Trophoblast cell (in vitro differentiated cells and primary cell): ENCODE results near the gene LRP1B.

ENCODE experiments used
- DNase-seq, 2 donors: peaks; one replicate each; pipeline ENCODE4 v3.0.0-alpha.2; 2016
- H2AFZ ChIP-seq: 2 replicates; pipeline ENCODE4 v1.6.1; 2013; ENCODE audit warnings: low read length, moderate library complexity, mild to moderate bottlenecking; ENCODE audit not compliant: insufficient read depth, poor library complexity
- H2AK5ac ChIP-seq: 2 replicates; pipeline ENCODE4 v1.6.1; 2013; ENCODE audit warnings: mild to moderate bottlenecking, low read length
- H2BK120ac ChIP-seq: 2 replicates; pipeline ENCODE4 v1.6.1; 2013; ENCODE audit warnings: low read length, mild to moderate bottlenecking, moderate library complexity; ENCODE audit not compliant: insufficient read depth, poor library complexity
- H2BK12ac ChIP-seq: 2 replicates; pipeline ENCODE4 v1.6.1; 2013; ENCODE audit warnings: mild to moderate bottlenecking, low read length, moderate library complexity
- H2BK5ac ChIP-seq: 2 replicates; pipeline ENCODE4 v1.6.1; 2013; ENCODE audit warnings: low read length, low read depth, moderate library complexity, mild to moderate bottlenecking; ENCODE audit not compliant: poor library complexity
- H3K14ac ChIP-seq: 2 replicates; pipeline ENCODE4 v1.6.1; 2013; ENCODE audit warnings: mild to moderate bottlenecking, low read length
- H3K18ac ChIP-seq: 2 replicates; pipeline ENCODE4 v1.6.1; 2013; ENCODE audit warnings: mild to moderate bottlenecking, low read length
- H3K23ac ChIP-seq: 2 replicates; pipeline ENCODE4 v1.6.1; 2013; ENCODE audit warnings: low read length
- H3K27ac ChIP-seq: 2 replicates; pipeline ENCODE4 v1.5.1; 2013; ENCODE audit warnings: low read depth, mild to moderate bottlenecking, inconsistent platforms, low read length, moderate library complexity
- H3K27me3 ChIP-seq: 2 replicates; pipeline ENCODE4 v1.6.1; 2013; ENCODE audit warnings: inconsistent platforms, mild to moderate bottlenecking, low read length, moderate library complexity; ENCODE audit not compliant: insufficient read depth
- H3K36me3 ChIP-seq, 2 experiments: 1 replicate in 1 of 2; 2 replicates in 1 of 2; pipeline ENCODE4 v1.6.1; 2013; ENCODE audit warnings: low read length in 2 of 2, mild to moderate bottlenecking in 2 of 2, moderate library complexity in 1 of 2; ENCODE audit not compliant: insufficient read depth in 2 of 2, control insufficient read depth in 1 of 2
- H3K4ac ChIP-seq: 2 replicates; pipeline ENCODE4 v1.6.1; 2013; ENCODE audit warnings: low read depth, mild to moderate bottlenecking, low read length, moderate library complexity
- H3K4me1 ChIP-seq, 2 experiments: 1 replicate in 1 of 2; 2 replicates in 1 of 2; pipeline ENCODE4 v1.6.1; 2013; ENCODE audit warnings: low read length in 2 of 2, mild to moderate bottlenecking in 2 of 2, moderate library complexity in 1 of 2; ENCODE audit not compliant: insufficient read depth in 2 of 2, control insufficient read depth in 1 of 2
- H3K4me2 ChIP-seq: 2 replicates; pipeline ENCODE4 v1.6.1; 2013; ENCODE audit warnings: inconsistent platforms, mild to moderate bottlenecking, low read length, moderate library complexity
- H3K4me3 ChIP-seq: 2 replicates; pipeline ENCODE4 v1.5.1; 2013; ENCODE audit warnings: mild to moderate bottlenecking, low read depth, low read length, inconsistent platforms
- H3K79me1 ChIP-seq: one replicate; pipeline ENCODE4 v1.6.1; 2013; ENCODE audit warnings: low read length
- H3K79me2 ChIP-seq: 2 replicates; pipeline ENCODE4 v1.6.1; 2013; ENCODE audit warnings: low read length, mild to moderate bottlenecking; ENCODE audit not compliant: control insufficient read depth, insufficient read depth, poor library complexity
- H3K9ac ChIP-seq: 2 replicates; pipeline ENCODE4 v1.6.1; 2013; ENCODE audit warnings: mild to moderate bottlenecking, low read length
- H3K9me3 ChIP-seq: 2 replicates; pipeline ENCODE4 v1.6.1; 2013; ENCODE audit warnings: low read depth, mild to moderate bottlenecking, control low read depth, inconsistent platforms, low read length; ENCODE audit not compliant: insufficient read depth
- H4K12ac ChIP-seq: 2 replicates; pipeline ENCODE4 v1.6.1; 2013; ENCODE audit warnings: low read depth, mild to moderate bottlenecking, low read length, moderate library complexity
- H4K8ac ChIP-seq: 2 replicates; pipeline ENCODE4 v1.6.1; 2013; ENCODE audit warnings: low read depth, mild to moderate bottlenecking, low read length, moderate library complexity
- H4K91ac ChIP-seq: one replicate; pipeline ENCODE4 v1.6.1; 2013; ENCODE audit warnings: low read depth, mild to moderate bottlenecking, low read length, moderate library complexity
- WGBS: extraction: QIAGEN DNeasy Blood & Tissue Kit; methylation state at CpG from one replicate; pipeline ENCODE4 v1.1.7; 2013; ENCODE audit warnings: missing lambda C conversion rate; ENCODE audit not compliant: insufficient read length, insufficient coverage; ENCODE audit errors: extremely low coverage; 5-methylcytosine and 5-hydroxymethylcytosine counted together

Gene LRP1B

DNA sequence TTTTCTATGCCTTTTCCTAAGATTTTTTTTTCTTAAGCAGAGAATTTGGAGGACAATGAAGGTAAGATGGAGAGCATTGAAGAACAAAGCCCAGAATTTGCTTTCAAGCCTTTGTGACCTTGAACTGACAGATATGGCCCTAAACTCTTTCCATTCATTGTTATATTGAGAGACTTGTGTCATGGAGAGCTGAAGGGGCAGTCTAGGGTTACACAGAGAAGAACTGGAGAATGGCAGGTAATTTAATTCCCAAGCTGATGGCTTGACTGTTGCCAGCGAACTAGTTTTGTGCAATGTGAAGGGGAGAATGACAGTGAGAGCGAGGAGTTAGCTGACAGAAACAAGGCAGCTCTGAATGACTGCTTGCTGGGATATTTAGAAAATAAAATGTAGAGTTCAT, 1344.2 kb downstream of the LRP1B start:
- H3K18ac ChIP-seq: no peak overlapping the region
- no peak overlapping the region for H3K9ac ChIP-seq
- no peak overlapping the region for H2AFZ ChIP-seq
- no peak overlapping the region for H4K8ac ChIP-seq
- H3K36me3 ChIP-seq: no peaks in the 10 kb centered on the region
- H2AK5ac ChIP-seq: no peak overlapping the region
- no peak overlapping the region for H3K23ac ChIP-seq
- no peaks in the 10 kb centered on the region for H3K27me3 ChIP-seq
- no peak overlapping the region for H3K27ac ChIP-seq
- no CpG with 5 or more reads among the region's 2 CpGs for WGBS
- no peaks in the 10 kb centered on the region for H3K9me3 ChIP-seq
- H2BK5ac ChIP-seq: no peak overlapping the region
- no peak overlapping the region for H3K4me2 ChIP-seq
- no peak overlapping the region for H4K91ac ChIP-seq
- no peak overlapping the region for H3K4ac ChIP-seq
- H4K12ac ChIP-seq: no peak overlapping the region
- H3K79me1 ChIP-seq: no peaks in the 10 kb centered on the region
- DNase-seq: no peak
- no peak overlapping the region for H2BK120ac ChIP-seq
- H3K14ac ChIP-seq: no peak overlapping the region
- no peak overlapping the region for H3K4me3 ChIP-seq
- no peak overlapping the region for H2BK12ac ChIP-seq
- no peaks in the 10 kb centered on the region for H3K4me1 ChIP-seq
- no peaks in the 10 kb centered on the region for H3K79me2 ChIP-seq

DNA sequence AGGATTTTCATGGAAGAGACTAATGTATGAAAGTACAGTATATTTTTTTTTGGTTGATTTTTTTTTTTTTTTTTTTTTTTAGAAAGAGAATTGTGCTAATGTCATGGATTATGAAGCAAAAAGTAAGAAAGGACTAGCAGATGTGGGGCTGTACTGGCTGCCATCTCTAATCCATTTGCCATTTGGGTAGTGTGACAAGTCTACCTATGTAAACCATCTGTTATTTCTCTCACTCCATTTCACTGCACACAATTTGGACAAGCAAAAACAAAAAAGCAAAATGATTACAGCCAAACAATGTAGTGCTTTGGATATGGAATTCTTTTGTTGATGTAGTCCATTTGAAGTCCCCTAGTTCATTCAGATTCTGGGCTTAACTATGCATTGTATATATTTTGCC, 1355.4 kb downstream of the LRP1B start:
- Histone ChIP-seq H2BK12ac (no peak overlapping the region), H3K14ac (no peak overlapping the region), H4K12ac (no peak overlapping the region), H3K4me2 (no peak overlapping the region), H4K8ac (no peak overlapping the region), H3K9ac (no peak overlapping the region), H3K4ac (no peak overlapping the region), H2BK120ac (no peak overlapping the region), H3K36me3 (no peaks in the 10 kb centered on the region), H3K4me1 (no peaks in the 10 kb centered on the region), H2AK5ac (no peak overlapping the region), H3K4me3 (no peak overlapping the region), H2BK5ac (no peak overlapping the region), H3K18ac (no peak overlapping the region), H3K79me2 (no peaks in the 10 kb centered on the region), H2AFZ (no peak overlapping the region), H3K23ac (no peak overlapping the region), H3K27me3 (no peaks in the 10 kb centered on the region), H4K91ac (no peak overlapping the region), H3K9me3 (no peaks in the 10 kb centered on the region), H3K27ac (no peak overlapping the region), H3K79me1 (no peaks in the 10 kb centered on the region)
- no peak for DNase-seq

DNA sequence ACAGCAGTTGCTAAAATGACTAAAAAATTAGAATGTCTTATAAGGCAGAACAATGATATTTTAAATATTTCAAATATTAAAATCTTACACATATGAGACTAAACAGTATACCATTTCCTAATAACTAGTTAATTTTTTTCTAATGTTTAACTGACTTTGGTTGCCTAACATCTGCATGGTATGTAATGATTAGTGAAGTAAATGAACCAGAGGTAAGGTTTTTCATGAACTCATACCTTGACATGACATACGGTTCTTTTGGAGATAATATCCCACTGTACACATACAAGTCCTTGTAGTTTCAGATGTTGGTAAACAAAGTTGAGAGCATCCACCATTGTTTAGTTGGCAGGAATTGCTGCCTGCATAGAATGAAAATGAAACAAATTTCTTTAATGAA, 1360.2 kb downstream of the LRP1B start:
- H3K9ac ChIP-seq: no peak overlapping the region
- no peak overlapping the region for H3K23ac ChIP-seq
- H3K79me1 ChIP-seq: no peaks in the 10 kb centered on the region
- H4K8ac ChIP-seq: no peak overlapping the region
- no peak overlapping the region for H2BK5ac ChIP-seq
- no peak overlapping the region for H3K18ac ChIP-seq
- H3K79me2 ChIP-seq: no peaks in the 10 kb centered on the region
- H3K14ac ChIP-seq: no peak overlapping the region
- no peak overlapping the region for H3K4me3 ChIP-seq
- no peak overlapping the region for H2BK12ac ChIP-seq
- WGBS: no CpG with 5 or more reads among the region's 1 CpG
- H3K36me3 ChIP-seq: no peaks in the 10 kb centered on the region
- no peaks in the 10 kb centered on the region for H3K4me1 ChIP-seq
- no peak overlapping the region for H3K4me2 ChIP-seq
- H4K12ac ChIP-seq: no peak overlapping the region
- H2AFZ ChIP-seq: no peak overlapping the region
- no peaks in the 10 kb centered on the region for H3K27me3 ChIP-seq
- H3K27ac ChIP-seq: no peak overlapping the region
- H4K91ac ChIP-seq: no peak overlapping the region
- no peak overlapping the region for H2AK5ac ChIP-seq
- no peak overlapping the region for H2BK120ac ChIP-seq
- H3K9me3 ChIP-seq: no peaks in the 10 kb centered on the region
- H3K4ac ChIP-seq: no peak overlapping the region
- DNase-seq: no peak

DNA sequence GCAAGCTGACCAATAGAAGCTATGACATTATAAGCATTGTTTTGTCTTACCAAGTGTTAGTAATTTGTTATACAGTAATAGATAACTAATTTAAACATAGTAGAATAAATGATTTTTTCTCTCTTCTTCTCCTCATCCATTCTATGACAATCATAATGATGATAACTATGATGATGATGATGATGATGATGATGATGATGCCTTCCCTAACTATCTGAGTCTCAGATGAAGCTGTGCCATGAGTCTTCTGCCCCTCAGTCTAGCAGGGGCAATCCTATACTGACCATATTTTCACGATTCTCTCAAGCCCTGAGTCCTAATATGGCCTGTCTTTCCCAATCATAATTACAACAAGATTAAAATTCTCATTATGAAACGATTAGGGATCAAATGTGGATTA, 1369.0 kb downstream of the LRP1B start:
- WGBS: no CpG with 5 or more reads among the region's 2 CpGs
- H2BK12ac ChIP-seq: no peak overlapping the region

More for the DNA sequence above, 1369.0 kb downstream of the LRP1B start:
- no peak overlapping the region for H2BK5ac ChIP-seq
- no peak overlapping the region for H4K8ac ChIP-seq
- H3K79me1 ChIP-seq: no peaks in the 10 kb centered on the region
- H3K9me3 ChIP-seq: no peaks in the 10 kb centered on the region
- DNase-seq: no peak
- no peaks in the 10 kb centered on the region for H3K27me3 ChIP-seq
- H3K27ac ChIP-seq: no peak overlapping the region
- no peak overlapping the region for H2BK120ac ChIP-seq
- no peak overlapping the region for H3K14ac ChIP-seq
- no peak overlapping the region for H2AK5ac ChIP-seq
- no peak overlapping the region for H3K23ac ChIP-seq
- H3K18ac ChIP-seq: no peak overlapping the region
- no peaks in the 10 kb centered on the region for H3K36me3 ChIP-seq
- no peak overlapping the region for H2AFZ ChIP-seq
- no peak overlapping the region for H3K9ac ChIP-seq
- H3K4me1 ChIP-seq: no peaks in the 10 kb centered on the region
- no peak overlapping the region for H3K4me2 ChIP-seq
- no peak overlapping the region for H4K91ac ChIP-seq
- no peak overlapping the region for H3K4me3 ChIP-seq
- H4K12ac ChIP-seq: no peak overlapping the region
- H3K79me2 ChIP-seq: no peaks in the 10 kb centered on the region
- H3K4ac ChIP-seq: no peak overlapping the region
